Panc1 (cell line): ENCODE results near the gene ETNK1.

ENCODE experiments used
- CTCF ChIP-seq: fragments of 450-650 bp; IDR thresholded peaks from 2 replicates; pipeline ENCODE4 v1.5.1; 2017; ENCODE audit warnings: mild to moderate bottlenecking
- POLR2AphosphoS5 ChIP-seq: IDR thresholded peaks from 2 replicates; pipeline ENCODE4 v1.6.1; 2012; ENCODE audit warnings: mild to moderate bottlenecking, low read depth, low read length, moderate library complexity

DNA sequence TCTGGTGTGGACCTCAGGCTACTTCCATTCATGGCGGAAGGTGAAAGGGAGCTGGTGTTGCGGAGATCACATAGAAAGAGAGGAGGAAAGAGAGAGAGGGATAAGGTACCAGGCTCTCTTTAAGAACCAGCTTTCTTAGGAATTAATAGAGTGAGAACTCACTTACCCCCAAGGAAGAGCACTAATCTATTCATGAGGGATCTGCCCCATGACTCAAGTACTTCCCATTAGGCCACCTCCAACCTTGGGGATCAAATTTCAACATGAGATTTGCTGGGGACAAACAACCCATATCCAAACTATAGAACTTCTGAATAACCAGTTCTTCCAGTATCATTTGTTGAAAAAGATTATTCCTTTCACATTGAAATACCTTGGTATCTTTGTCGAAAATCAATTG lies 46.6 kb upstream of the ETNK1 start:
- TF ChIP-seq CTCF (no peak), POLR2AphosphoS5 (no peak)
